GM21717 (cell line): ENCODE results near the gene E2F2.

Experiments used
- ATAC-seq: cut with Tn5 transposase; IDR thresholded peaks from one replicate; pipeline ENCODE4 v1.9.1; 2021; ENCODE audit warnings: mild to moderate bottlenecking, moderate library complexity; ENCODE audit not compliant: unreplicated experiment

The E2F2 gene

GRCh38 chr1:23530747-23531561 is at the start of gene E2F2:
Gene E2F2 (minus strand): TSS chr1:23531233. CDS start chr1:23530793, 440 bp downstream.
- ATAC-seq = no peak

DNA sequence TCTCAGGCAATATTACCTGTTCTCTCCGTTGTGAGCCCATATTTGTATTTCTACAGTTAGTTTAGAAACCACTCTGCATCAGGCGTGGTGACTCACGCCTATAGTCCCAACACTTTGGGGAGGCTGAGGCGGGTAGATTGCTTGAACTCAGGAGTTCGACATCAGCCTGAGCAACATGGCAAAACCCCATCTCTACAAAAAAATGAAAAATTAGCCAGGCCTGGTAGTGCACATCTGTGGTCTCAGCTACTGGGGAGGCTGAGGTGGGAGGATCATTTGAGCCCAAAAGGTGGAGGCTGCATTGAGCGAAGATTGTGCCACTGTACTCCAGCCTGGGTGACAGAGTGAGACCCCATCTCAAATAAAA is 47.9 kb upstream of the E2F2 start:
- ATAC-seq = no peak

- ATAC-seq = no peak
These were observed 47.4 kb upstream of the E2F2 start for GRCh38 chr1:23578311-23578996.

DNA sequence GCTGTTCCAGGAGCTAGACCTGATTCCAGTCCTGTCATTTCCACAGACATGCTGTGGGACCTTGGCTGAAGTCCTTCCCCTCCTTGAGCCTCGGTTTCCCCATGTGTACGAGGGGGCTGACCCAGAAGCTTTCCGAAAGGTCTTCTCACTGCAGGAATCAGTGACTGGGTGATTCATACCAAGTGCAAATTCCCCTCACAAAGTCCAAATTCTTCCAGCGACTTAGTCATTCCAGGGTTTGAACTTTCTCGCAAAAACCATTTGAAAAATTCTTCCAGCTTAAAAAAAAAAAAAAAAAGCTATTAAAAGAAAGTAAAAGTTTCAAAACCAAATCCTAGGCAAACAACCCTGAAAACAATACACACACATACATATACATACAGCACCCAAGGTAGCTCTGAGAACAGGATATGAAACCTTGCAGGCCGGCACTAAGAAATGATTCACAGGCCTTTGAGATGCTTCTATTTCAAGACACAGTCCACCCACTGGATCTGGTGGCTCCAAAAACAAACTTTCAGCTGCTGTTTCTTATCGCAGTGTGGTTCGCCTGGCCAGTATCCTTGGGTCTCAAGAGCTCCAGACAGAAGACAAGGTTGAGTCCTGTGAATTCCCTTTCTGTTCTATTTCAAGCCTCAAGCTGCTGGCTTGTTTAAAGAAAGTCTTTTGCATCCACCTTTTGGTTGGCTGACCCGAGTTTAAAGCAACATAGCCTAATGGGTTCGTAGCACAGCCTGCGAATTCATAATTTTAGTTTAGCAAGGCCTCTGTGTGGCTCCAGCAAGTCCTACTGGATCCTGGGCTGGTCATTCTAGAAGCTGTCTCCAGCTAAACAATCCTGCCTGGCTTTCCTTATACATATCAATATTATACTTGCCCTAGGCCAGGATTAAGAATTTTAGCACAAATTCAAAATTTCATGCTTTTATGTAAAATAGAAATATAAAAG is 46.3 kb upstream of the E2F2 start:
- ATAC-seq = peak; percentile 61

DNA sequence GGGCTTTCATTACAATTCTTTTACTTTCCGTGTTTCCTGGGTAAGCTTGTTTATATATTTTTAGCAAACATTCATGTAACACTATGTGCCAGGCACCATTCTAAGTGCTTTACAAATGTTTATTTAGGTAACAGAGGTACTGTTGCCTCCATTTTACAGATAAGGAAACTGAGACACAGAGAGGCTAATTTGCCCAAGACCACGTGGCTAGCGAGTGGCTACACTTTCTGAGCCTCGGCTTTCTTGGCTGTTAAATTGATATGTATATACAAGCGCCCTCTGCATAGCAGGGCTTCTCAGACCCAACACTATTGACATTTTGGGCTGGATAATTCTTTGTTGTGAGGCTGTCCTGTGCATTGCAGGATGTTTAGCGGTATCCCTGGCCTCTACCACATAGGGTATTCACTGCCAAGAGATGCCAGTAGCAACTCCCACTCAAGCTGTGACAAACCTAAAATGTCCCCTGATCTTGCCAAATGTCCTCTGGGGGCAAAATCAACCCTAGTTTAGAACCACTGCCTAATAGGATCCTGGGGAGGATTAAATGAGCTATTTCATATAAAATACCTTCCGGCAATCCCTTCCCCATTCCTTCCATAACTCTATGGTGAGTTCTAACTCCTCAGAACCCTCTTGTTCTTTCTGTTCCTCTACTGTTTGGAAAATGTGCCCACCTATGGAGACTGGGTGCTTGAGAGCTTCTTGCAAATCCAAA is 45.5 kb upstream of the E2F2 start:
- no peak for ATAC-seq

DNA sequence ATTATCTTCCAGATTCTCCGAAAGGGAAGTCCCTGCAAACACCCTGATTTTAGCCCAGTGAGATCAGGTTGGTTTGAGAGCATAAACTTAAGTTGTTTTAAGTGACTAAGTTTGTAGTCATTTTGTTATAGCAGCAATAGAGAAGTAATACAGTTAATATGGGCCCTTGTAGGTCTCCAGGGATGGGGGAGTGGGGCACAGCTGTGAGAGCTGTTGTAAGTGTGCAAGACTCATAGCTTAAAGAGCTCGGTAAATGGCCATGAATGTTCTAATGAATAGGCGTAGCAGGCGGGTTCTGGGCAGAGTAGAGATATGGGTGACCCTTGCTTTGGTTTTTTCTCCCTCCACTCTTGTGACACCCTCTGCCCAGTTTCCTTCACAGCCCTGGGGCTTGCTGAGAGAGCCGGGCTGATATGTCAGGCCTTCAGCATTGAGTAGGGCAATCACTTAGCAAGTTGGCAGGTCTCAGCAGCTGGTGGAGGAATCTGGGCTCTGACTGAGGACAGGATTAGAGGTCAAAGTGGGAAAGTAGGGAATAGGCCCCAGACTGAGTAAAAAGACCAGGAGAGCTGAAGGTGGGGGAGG is 44.3 kb upstream of the E2F2 start:
- ATAC-seq = no peak

- no peak for ATAC-seq
These were observed 43.3 kb upstream of the E2F2 start for GRCh38 chr1:23574265-23574754.

- no peak for ATAC-seq
These were observed 42.6 kb upstream of the E2F2 start for GRCh38 chr1:23573574-23574182.

DNA sequence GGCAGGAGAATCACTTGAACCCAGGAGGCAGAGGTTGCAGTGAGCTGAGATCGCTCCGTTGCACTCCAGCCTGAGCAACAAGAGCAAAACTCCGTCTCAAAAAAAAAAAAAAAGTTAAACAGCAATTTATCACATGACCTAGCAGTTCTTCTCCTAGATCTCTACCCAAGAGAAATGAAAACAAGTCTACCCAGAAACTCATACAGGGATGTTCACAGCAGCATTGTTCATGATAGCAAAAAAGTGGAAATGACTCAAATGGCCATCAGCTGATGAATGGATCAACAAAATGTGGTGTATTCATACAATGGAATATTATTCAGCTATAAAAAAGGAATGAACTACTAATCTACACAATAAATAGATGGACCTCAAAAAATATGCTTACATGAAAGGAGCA is 40.4 kb upstream of the E2F2 start:
- no peak for ATAC-seq

DNA sequence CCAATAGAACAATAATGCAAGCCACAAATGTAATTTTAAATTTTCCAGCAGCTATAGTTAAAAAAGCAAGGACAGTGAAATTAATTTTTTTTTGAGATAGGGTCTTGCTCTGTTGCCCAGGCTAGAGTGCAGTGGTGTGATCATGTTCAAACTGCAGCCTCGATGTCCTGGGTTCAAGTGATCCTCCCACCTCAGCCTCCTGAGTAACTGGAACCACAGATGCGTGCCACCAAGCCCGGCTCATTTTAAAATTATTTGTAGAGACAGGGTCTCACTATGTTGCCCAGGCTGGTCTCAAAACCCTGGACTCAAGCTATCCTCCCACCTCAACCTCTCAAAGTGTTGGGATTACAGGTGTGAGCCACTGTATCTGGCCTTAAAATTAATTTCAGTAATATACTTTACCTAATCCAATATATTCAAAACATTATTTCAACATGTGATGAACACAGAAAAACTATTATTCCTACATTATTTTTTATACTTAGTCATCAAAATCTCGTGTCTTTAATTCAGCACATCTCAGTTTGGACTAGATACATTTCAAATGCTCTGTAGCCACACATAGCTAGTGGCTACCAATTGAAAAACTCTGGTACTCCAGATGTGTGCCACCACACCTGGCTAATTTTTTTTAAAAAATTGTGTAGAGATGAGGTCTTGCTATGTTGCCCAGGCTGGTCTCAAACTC is 39.1 kb upstream of the E2F2 start:
- no peak for ATAC-seq

DNA sequence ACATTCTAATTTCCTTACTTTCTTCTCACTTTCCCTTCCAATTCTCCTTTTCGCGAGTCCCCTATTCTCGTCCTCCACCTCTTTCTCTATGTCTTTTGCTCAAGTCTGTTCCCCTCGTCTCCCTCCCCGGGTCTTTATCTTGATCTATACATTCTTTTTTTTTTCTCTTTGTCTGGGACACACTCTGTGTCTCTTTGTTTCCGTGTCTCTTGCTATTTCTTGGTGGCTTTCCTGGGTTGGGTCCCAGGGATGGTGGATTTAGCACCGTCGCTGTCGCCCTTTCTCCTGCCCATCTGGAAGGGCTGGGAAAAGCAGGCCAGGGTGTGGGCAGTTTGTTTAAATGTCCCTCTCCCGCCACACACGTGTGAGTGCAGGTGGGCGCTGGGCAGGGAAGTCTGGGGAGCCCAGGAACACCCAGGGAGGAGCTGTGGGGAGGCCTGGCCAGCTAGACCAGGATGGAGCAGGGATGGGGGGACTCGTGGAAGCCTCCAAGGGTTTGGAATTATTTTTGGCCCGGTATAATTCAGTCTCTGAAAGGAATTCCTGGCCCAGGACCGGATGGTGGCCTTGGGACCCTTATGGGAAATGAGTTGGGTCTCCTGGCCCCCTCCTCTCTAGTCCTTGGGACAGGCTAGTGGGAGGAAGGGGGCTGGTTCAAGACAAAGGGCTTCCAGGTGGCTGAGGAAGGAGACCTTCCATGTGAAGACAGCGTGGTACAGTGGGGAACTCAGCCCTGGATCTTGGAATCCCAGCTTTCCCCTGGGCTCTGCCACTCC is 37.8 kb upstream of the E2F2 start:
- ATAC-seq = no peak

- ATAC-seq = no peak
These were observed 37.1 kb upstream of the E2F2 start for GRCh38 chr1:23567996-23568607.

GRCh38 chr1:23567629-23567995 is 36.6 kb upstream of the E2F2 start:
- no peak for ATAC-seq

GRCh38 chr1:23566304-23566703 is 35.3 kb upstream of the E2F2 start:
- no peak for ATAC-seq

DNA sequence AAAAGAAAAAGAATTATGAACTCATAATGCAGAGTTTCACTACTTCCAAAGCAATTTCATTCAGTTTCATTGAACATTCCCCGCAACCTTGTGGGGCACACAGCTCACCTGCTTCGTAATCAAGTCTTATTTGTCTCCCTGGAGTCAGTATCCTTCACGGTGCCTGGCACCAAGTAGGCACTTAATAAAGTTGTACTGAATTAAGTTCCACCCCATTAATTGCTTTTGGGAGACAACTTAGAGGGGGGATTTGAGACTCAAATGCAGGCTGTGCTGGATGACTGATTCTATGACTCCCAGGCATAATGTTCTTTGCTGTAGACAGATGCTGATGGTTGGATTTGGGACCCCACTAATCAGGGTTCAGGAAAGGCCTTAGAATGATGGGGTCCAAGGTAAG is 34.7 kb upstream of the E2F2 start:
- no peak for ATAC-seq

- no peak for ATAC-seq
These were observed 33.6 kb upstream of the E2F2 start for GRCh38 chr1:23564529-23565122.

DNA sequence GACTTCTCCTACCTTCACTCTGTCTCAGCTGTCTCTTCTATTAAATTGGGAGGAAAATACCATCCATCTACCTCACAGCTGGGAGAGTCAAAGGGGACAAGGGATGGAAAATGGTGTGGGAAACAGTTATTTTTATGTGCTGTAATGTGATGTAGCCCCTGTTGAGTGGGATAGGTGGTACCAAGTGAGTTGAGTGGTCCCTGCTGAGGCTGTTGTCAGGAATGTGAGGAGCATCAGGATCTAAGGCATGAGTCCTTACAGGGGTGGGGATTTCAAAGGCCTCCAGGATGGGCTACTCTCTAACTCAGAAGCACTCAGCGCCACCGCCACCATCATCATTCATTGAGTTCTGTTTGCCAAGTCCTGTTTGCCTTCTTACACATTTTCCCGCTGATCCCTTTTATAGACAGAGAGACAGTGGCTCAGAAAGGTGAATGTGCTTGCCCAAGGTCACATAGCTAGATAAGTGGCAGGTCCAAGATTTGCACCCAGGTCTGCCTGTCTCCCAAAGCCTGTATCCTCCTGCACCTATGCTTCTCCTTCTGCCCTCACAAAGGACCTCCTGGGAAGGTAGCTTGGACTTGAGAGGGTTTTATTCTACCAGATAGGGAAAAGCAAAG is 32.8 kb upstream of the E2F2 start:
- ATAC-seq = no peak
